ENCODE data around the gene MCOLN2. TPM values are rescaled to one million over a fixed set of nuclear protein-coding genes. Genes with fewer than 3 reads are reported as not detected.

Gene MCOLN2
- total RNA-seq, 1 donor from 2014 or later = 10.1 TPM

GRCh38 chr1:85028151-85028550 is 31.2 kb upstream of the MCOLN2 start:
- intact Hi-C loops (cut with DNase I) = no loop called here
- ATAC-seq (no peak), DNase-seq (no peak)
- Histone ChIP-seq H3K27ac (no peak overlapping the region), H3K9me3 (no peaks in the 10 kb centered on the region), H3K27me3 (no peaks in the 10 kb centered on the region), H3K4me1 (no peaks in the 10 kb centered on the region), H3K4me3 (no peak overlapping the region), H3K36me3 (no peaks in the 10 kb centered on the region)
- no peak for TF ChIP-seq CTCF (IDR thresholded peaks at IDR 0.05)

DNA sequence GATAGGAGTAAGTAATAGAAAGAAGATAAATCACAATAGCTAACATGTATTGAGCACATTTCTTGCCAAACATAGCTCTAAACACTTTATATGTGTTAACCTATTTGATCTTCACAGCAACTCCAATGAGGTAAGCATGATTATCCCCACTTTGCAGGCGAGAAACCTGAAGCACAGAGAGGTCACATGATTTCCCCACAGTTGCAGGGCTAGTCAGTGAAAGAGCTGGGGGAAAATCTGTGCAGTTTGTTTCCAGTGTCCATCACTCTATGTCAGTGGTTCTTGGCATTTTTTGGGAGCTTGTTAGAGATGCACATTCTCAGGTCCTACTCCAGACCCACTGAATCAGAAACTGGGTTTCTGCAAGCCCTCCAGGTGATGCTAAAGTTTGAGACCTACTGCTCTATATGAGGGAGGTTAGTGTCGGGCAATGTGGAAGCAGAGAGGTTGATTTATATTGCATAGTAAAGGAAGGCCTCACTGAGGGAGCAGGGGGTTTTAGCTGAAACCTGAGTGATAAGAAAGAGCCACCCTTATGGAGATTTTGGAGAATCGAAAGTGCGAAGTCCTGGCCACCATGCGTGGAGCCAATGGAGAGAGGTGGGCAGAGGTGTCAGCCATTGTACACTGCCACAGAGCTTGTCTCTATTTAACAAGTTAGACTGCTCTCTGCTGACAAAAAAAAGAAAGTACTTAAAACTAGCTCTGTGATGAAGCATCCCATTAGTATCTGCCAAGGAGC is 30.5 kb upstream of the MCOLN2 start:
- Histone ChIP-seq H3K4me3 (no peak overlapping the region), H3K4me1 (no peaks in the 10 kb centered on the region), H3K27ac (no peak overlapping the region), H3K27me3 (no peaks in the 10 kb centered on the region), H3K9me3 (no peaks in the 10 kb centered on the region), H3K36me3 (no peaks in the 10 kb centered on the region)
- ATAC-seq (peak; percentile 39), DNase-seq (no peak)
- intact Hi-C loops (cut with DNase I) = no loop called here
- peak; percentile 14 for TF ChIP-seq CTCF (IDR thresholded peaks at IDR 0.05)

DNA sequence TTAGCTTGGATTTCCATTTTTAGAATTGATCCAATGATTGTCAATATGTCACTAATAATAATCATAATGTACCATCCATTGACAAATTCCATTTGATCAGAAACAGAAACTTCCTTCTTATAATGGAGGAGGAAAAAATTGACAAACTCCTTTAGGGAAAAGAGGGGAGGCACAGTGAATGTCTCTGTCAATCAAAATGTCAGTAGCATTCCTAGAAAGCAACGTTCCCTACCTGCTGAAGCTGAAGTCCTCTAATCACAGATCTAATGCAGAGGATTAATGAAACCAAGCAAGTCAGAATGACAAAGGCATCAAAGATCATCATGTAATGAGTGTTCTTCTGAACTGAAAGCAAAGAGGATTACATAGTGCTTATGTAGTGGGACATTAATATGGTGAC is 29.0 kb upstream of the MCOLN2 start:
- no peak for ATAC-seq
- intact Hi-C loops (cut with DNase I) = no loop called here
- no peak for TF ChIP-seq CTCF (IDR thresholded peaks at IDR 0.05)

GRCh38 chr1:85024736-85025135 is 27.8 kb upstream of the MCOLN2 start:
- no peak for TF ChIP-seq CTCF (IDR thresholded peaks at IDR 0.05)
- no peaks in the 10 kb centered on the region for H3K27me3 ChIP-seq
- H3K9me3 ChIP-seq = no peaks in the 10 kb centered on the region
- no peak overlapping the region for H3K4me3 ChIP-seq
- intact Hi-C loops (cut with DNase I) = no loop called here
- DNase-seq = no peak
- ATAC-seq = no peak
- no peaks in the 10 kb centered on the region for H3K36me3 ChIP-seq
- no peak overlapping the region for H3K27ac ChIP-seq
- no peaks in the 10 kb centered on the region for H3K4me1 ChIP-seq

More for the DNA sequence above, 29.0 kb upstream of the MCOLN2 start:
- no peak for DNase-seq
- H3K27me3 ChIP-seq = no peaks in the 10 kb centered on the region
- H3K4me1 ChIP-seq = no peaks in the 10 kb centered on the region
- H3K36me3 ChIP-seq = no peaks in the 10 kb centered on the region
- no peak overlapping the region for H3K4me3 ChIP-seq
- no peak overlapping the region for H3K27ac ChIP-seq
- no peaks in the 10 kb centered on the region for H3K9me3 ChIP-seq

DNA sequence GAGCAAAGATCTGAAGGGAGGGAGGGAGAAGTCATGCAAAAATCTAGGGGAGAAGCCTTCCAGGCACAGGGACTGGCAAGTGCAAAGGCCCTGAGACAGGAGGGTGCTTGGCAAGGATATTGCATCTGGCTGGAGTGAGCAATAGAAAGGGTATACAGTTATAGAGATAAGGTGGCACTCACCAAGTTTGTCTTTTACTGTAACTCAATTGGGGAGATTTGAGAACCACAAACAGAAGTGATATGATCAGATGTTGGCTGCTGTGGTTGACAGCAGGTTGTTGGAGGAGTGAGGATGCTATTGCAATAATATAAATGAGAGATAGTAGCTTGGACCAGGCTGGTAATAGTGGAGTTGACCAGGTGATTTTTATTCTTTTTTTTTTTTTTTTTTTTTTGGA is 25.8 kb upstream of the MCOLN2 start:
- TF ChIP-seq CTCF (IDR thresholded peaks at IDR 0.05) = no peak

More for the DNA sequence above, 25.8 kb upstream of the MCOLN2 start:
- H3K4me1 ChIP-seq = no peaks in the 10 kb centered on the region
- DNase-seq (no peak), ATAC-seq (no peak)
- H3K27ac ChIP-seq = no peak overlapping the region
- no peaks in the 10 kb centered on the region for H3K9me3 ChIP-seq
- no peaks in the 10 kb centered on the region for H3K27me3 ChIP-seq
- no peaks in the 10 kb centered on the region for H3K36me3 ChIP-seq
- intact Hi-C loops (cut with DNase I) = no loop called here
- H3K4me3 ChIP-seq = no peak overlapping the region

Data from upper lobe of right lung (tissue), 1 donor.